ENCODE data around the gene TES.

Gene TES

GRCh38 chr7:116259871-116260440 lies 49.6 kb downstream of the TES start:
- no peak overlapping the region for H3K4me3 ChIP-seq (ENCODE audit: low read depth, low read length)
- TF ChIP-seq, protein P1, sequence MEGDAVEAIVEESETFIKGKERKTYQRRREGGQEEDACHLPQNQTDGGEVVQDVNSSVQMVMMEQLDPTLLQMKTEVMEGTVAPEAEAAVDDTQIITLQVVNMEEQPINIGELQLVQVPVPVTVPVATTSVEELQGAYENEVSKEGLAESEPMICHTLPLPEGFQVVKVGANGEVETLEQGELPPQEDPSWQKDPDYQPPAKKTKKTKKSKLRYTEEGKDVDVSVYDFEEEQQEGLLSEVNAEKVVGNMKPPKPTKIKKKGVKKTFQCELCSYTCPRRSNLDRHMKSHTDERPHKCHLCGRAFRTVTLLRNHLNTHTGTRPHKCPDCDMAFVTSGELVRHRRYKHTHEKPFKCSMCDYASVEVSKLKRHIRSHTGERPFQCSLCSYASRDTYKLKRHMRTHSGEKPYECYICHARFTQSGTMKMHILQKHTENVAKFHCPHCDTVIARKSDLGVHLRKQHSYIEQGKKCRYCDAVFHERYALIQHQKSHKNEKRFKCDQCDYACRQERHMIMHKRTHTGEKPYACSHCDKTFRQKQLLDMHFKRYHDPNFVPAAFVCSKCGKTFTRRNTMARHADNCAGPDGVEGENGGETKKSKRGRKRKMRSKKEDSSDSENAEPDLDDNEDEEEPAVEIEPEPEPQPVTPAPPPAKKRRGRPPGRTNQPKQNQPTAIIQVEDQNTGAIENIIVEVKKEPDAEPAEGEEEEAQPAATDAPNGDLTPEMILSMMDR (IDR thresholded peaks at IDR 0.05; ENCODE audit: low read depth, low read length): no peak
- TF ChIP-seq MAX (IDR thresholded peaks at IDR 0.05; ENCODE audit: low read depth, low read length) (no peak), POLR2A (IDR thresholded peaks at IDR 0.05; ENCODE audit: extremely low read depth, insufficient read length) (no peak), MYC (IDR thresholded peaks at IDR 0.05; ENCODE audit: low read depth, low read length) (no peak)
- DNase-seq (ENCODE audit: low read depth): no peak

DNA sequence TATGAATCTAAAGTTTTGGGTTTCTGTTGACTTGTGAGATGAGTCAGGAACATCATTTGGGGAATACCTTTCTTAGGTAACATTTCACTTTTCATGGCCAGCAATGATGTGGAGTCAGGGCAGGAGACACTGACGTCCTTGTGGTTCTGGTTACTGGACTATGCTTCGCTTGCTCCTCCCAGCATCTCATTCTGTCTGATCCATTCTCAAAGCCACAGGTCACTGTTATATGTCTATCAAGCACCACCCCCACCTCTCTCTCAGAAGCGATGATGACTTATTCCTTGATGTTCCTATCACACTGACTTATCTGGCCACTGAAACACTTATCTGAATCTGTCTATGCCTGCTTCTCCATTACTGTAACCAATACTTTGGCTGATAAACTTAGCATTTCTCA lies 51.6 kb downstream of the TES start:
- no peak overlapping the region for H3K4me3 ChIP-seq (ENCODE audit: low read depth, low read length)
- DNase-seq (ENCODE audit: low read depth): no peak
- TF ChIP-seq, protein P1 (IDR thresholded peaks at IDR 0.05; ENCODE audit: low read depth, low read length): no peak

DNA sequence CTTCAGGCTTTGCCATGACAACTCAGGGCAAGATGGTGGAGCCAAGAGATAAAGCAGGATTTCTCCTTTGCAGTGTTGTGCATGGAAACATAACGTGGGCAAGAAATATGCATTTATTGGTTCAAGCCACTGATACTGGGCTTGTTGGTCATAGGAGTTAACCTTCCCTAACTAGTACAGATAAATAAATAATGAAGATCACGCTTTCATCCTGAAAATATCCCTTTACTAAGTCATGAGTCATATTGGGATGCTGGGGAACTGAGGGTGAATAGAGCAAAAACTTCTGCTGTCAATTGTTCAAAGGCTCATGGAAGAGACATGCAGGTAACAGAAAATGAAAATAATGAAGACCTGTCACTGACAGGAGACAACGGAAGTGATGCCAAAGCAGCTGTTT lies 55.5 kb downstream of the TES start:
- H3K4me3 ChIP-seq (ENCODE audit: low read depth, low read length): no peak overlapping the region
- no peak for DNase-seq (ENCODE audit: low read depth)
- TF ChIP-seq, protein P1 (IDR thresholded peaks at IDR 0.05; ENCODE audit: low read depth, low read length): no peak
- no peak for TF ChIP-seq POLR2A (IDR thresholded peaks at IDR 0.05; ENCODE audit: extremely low read depth, insufficient read length)
- TF ChIP-seq MYC (IDR thresholded peaks at IDR 0.05; ENCODE audit: low read depth, low read length): no peak
- no peak for TF ChIP-seq MAX (IDR thresholded peaks at IDR 0.05; ENCODE audit: low read depth, low read length)

DNA sequence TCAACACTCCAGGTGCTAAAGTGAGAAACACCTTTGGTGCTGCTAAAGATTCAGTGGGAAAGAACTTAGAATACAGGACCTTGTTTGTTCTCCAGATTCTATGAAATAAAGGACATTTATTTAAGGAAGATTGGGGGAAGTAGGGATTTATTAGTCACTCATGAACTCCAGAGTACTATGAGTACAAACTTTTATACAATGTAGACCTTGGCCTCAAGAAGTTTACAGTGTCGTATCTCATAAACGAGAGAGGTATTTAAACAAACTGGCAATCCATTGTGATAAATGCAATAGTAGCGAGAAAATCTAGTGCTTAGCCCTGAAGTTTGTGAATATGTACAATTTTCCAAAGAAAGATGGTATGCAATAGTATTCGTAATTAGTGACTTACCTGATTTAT lies 59.1 kb downstream of the TES start:
- DNase-seq (ENCODE audit: low read depth): no peak
- TF ChIP-seq MAX (IDR thresholded peaks at IDR 0.05; ENCODE audit: low read depth, low read length): no peak
- no peak for TF ChIP-seq POLR2A (IDR thresholded peaks at IDR 0.05; ENCODE audit: extremely low read depth, insufficient read length)
- TF ChIP-seq, protein P1 (IDR thresholded peaks at IDR 0.05; ENCODE audit: low read depth, low read length): no peak
- TF ChIP-seq MYC (IDR thresholded peaks at IDR 0.05; ENCODE audit: low read depth, low read length): no peak
- H3K4me3 ChIP-seq (ENCODE audit: low read depth, low read length): no peak overlapping the region

- no peak for TF ChIP-seq MYC (IDR thresholded peaks at IDR 0.05; ENCODE audit: low read depth, low read length)
- no peak for TF ChIP-seq POLR2A (IDR thresholded peaks at IDR 0.05; ENCODE audit: extremely low read depth, insufficient read length)
- no peak for TF ChIP-seq MAX (IDR thresholded peaks at IDR 0.05; ENCODE audit: low read depth, low read length)
- TF ChIP-seq, protein P1 (IDR thresholded peaks at IDR 0.05; ENCODE audit: low read depth, low read length): no peak
- no peak overlapping the region for H3K4me3 ChIP-seq (ENCODE audit: low read depth, low read length)
- no peak for DNase-seq (ENCODE audit: low read depth)
Measured at GRCh38 chr7:116271161-116271913, 61.0 kb downstream of the TES start.
